HL-60 (cell line): ENCODE data around the gene COMMD7.

Experiments
- DNase-seq, 2 experiments: peaks; one replicate each; pipeline ENCODE4 v3.0.0-alpha.2; 2010 to 2020; ENCODE audit warnings: low read depth in 1 of 2, low spot score in 1 of 2
- H3K27ac ChIP-seq: fragments of 250-450 bp; sonication (Bioruptor Pico); replicated peaks from 2 replicates; pipeline ENCODE4 v1.5.1; 2020; ENCODE audit warnings: mild to moderate bottlenecking, moderate library complexity
- H3K27me3 ChIP-seq: fragments of 250-450 bp; sonication (Bioruptor Pico); 2 replicates; pipeline ENCODE4 v1.5.1; 2021; ENCODE audit warnings: mild to moderate bottlenecking, moderate library complexity; ENCODE audit not compliant: insufficient read depth, poor library complexity, severe bottlenecking
- H3K4me3 ChIP-seq: replicated peaks from 2 replicates; pipeline ENCODE4 v1.5.1; 2011; ENCODE audit warnings: mild to moderate bottlenecking, control low read depth, low read length; ENCODE audit not compliant: insufficient read depth
- CTCF ChIP-seq: IDR thresholded peaks from one replicate; pipeline ENCODE4 v1.5.1; 2011; ENCODE audit warnings: low read length, control low read depth, inconsistent platforms; ENCODE audit not compliant: insufficient read depth
- GABPA ChIP-seq: IDR thresholded peaks from 2 replicates; pipeline ENCODE4 v1.6.1; 2012; ENCODE audit warnings: low read depth
- POLR2AphosphoS5 ChIP-seq: IDR thresholded peaks from 2 replicates; pipeline ENCODE4 v1.6.1; 2012; ENCODE audit warnings: low read depth
- REST ChIP-seq: IDR thresholded peaks from 2 replicates; pipeline ENCODE4 v1.6.1; 2012; ENCODE audit warnings: low read depth; ENCODE audit not compliant: insufficient replicate concordance
- SPI1 ChIP-seq: IDR thresholded peaks from 2 replicates; pipeline ENCODE4 v1.6.1; 2012; ENCODE audit warnings: low read depth, mild to moderate bottlenecking, borderline replicate concordance

COMMD7 gene

GRCh38 chr20:32773855-32774254 is 30.6 kb upstream of the COMMD7 start:
- no peaks in the 10 kb centered on the region for H3K27me3 ChIP-seq
- TF ChIP-seq REST: no peak
- no peak for TF ChIP-seq GABPA
- TF ChIP-seq CTCF: no peak
- TF ChIP-seq POLR2AphosphoS5: no peak
- no peak for TF ChIP-seq SPI1
- H3K4me3 ChIP-seq: no peak overlapping the region
- no peak overlapping the region for H3K27ac ChIP-seq
- DNase-seq: no peak

- Histone ChIP-seq H3K27me3 (no peaks in the 10 kb centered on the region), H3K4me3 (no peak overlapping the region), H3K27ac (no peak overlapping the region)
- TF ChIP-seq REST: no peak
- no peak for TF ChIP-seq CTCF
- no peak for TF ChIP-seq SPI1
- TF ChIP-seq POLR2AphosphoS5: no peak
- TF ChIP-seq GABPA: no peak
- DNase-seq: no peak
Observed at GRCh38 chr20:32773223-32773622, 30.0 kb upstream of the COMMD7 start.

GRCh38 chr20:32772046-32772445 is 28.8 kb upstream of the COMMD7 start:
- H3K27me3 ChIP-seq: no peaks in the 10 kb centered on the region
- TF ChIP-seq POLR2AphosphoS5: no peak
- no peak for TF ChIP-seq REST
- no peak for TF ChIP-seq CTCF
- no peak for TF ChIP-seq SPI1
- TF ChIP-seq GABPA: no peak
- H3K4me3 ChIP-seq: no peak overlapping the region

More at GRCh38 chr20:32772046-32772445, 28.8 kb upstream of the COMMD7 start:
- no peak for DNase-seq
- H3K27ac ChIP-seq: no peak overlapping the region
